Gastroesophageal sphincter (tissue), 4 donors: ENCODE results near the gene PRXL2B. TPM values are rescaled to one million over a fixed set of nuclear protein-coding genes. Genes with fewer than 3 reads are reported as not detected.

Source experiments
- ATAC-seq: fragments of 150-250 bp; one replicate; pipeline ENCODE4 v1.9.1; 2016; ENCODE audit warnings: mild to moderate bottlenecking, moderate library complexity
- H3K27ac ChIP-seq, 4 donors: fragments of 200-600 bp; sonication (generic) in 3 of 4; 1 replicate in 3 of 4; 2 replicates in 1 of 4; pipeline ENCODE4 v1.5.1; 2016 to 2019
- H3K27me3 ChIP-seq: fragments of 200-600 bp; sonication (generic); one replicate; pipeline ENCODE4 v1.5.1; 2019
- H3K36me3 ChIP-seq, 2 donors: fragments of 200-600 bp; sonication (generic); one replicate each; pipeline ENCODE4 v1.5.1; 2019; ENCODE audit warnings: control low read depth in 1 of 2
- H3K4me1 ChIP-seq, 3 donors: fragments of 200-600 bp; sonication (generic); 1 replicate in 2 of 3; 2 replicates in 1 of 3; pipeline ENCODE4 v1.5.1; 2016 to 2019; ENCODE audit warnings: control low read depth in 2 of 3
- H3K4me3 ChIP-seq, 2 donors: fragments of 200-600 bp; sonication (generic); one replicate each; pipeline ENCODE4 v1.5.1; 2019; ENCODE audit warnings: mild to moderate bottlenecking in 1 of 2, moderate library complexity in 1 of 2
- H3K9me3 ChIP-seq, 3 donors: fragments of 200-600 bp; sonication (generic); one replicate each; pipeline ENCODE4 v1.5.1; 2017 to 2019; ENCODE audit warnings: control low read depth in 2 of 3
- EP300 ChIP-seq: sonication (generic); formaldehyde crosslinking; IDR thresholded peaks from one replicate; pipeline ENCODE4 v1.6.1; 2017; ENCODE audit warnings: antibody characterized with exemption, mild to moderate bottlenecking
- POLR2A ChIP-seq, 2 donors: fragments of 450-650 bp; IDR thresholded peaks; one replicate each; pipeline ENCODE4 v1.6.1; 2017; ENCODE audit warnings: antibody characterized with exemption in 2 of 2, mild to moderate bottlenecking in 2 of 2, moderate library complexity in 1 of 2
- POLR2AphosphoS5 ChIP-seq: sonication (generic); formaldehyde crosslinking; IDR thresholded peaks from one replicate; pipeline ENCODE4 v1.6.1; 2017; ENCODE audit warnings: antibody characterized with exemption
- WGBS, 2 donors: methylation state at CpG; one replicate each; pipeline ENCODE4 v1.1.5; 2018; ENCODE audit warnings: low coverage in 1 of 2; 5-methylcytosine and 5-hydroxymethylcytosine counted together
- total RNA-seq, 4 donors: library from RNA; depleted of rRNA; stranded (reverse); fragments of >200 nt; gene quantifications; one replicate each; pipeline ENCODE4 v1.1.0, GENCODE V29; 2016
- TF ChIP-seq, protein P1 (sequence below), 4 experiments: fragments of 200-600 bp in 2 of 4; fragments of 450-650 bp in 2 of 4; sonication (generic) in 1 of 4; IDR thresholded peaks; one replicate each; pipeline ENCODE4 v1.5.1; 2017 to 2019; ENCODE audit warnings: antibody characterized with exemption in 4 of 4, mild to moderate bottlenecking in 2 of 4, moderate library complexity in 2 of 4

Gene PRXL2B
- total RNA-seq, 4 donors from 2014 or later: 6.5 to 24.1 (median 14.0) TPM

- Histone ChIP-seq H3K27ac (no peak overlapping the region), H3K4me3 (no peak overlapping the region), H3K4me1 (peaks cover 0 to 17% (median 0%) of the 10 kb centered on the region in 3 donors), H3K27me3 (peaks cover 64% of the 10 kb centered on the region), H3K9me3 (peaks cover 0 to 40% (median 0%) of the 10 kb centered on the region in 3 donors), H3K36me3 (no peaks in the 10 kb centered on the region)
- WGBS, 2 donors: 47 to 68% methylated on average over 5 to 7 of the region's 11 CpGs
- TF ChIP-seq, protein P1, sequence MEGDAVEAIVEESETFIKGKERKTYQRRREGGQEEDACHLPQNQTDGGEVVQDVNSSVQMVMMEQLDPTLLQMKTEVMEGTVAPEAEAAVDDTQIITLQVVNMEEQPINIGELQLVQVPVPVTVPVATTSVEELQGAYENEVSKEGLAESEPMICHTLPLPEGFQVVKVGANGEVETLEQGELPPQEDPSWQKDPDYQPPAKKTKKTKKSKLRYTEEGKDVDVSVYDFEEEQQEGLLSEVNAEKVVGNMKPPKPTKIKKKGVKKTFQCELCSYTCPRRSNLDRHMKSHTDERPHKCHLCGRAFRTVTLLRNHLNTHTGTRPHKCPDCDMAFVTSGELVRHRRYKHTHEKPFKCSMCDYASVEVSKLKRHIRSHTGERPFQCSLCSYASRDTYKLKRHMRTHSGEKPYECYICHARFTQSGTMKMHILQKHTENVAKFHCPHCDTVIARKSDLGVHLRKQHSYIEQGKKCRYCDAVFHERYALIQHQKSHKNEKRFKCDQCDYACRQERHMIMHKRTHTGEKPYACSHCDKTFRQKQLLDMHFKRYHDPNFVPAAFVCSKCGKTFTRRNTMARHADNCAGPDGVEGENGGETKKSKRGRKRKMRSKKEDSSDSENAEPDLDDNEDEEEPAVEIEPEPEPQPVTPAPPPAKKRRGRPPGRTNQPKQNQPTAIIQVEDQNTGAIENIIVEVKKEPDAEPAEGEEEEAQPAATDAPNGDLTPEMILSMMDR (IDR thresholded peaks at IDR 0.05): no peak
- no peak for TF ChIP-seq POLR2A (IDR thresholded peaks at IDR 0.05)
- no peak for TF ChIP-seq POLR2AphosphoS5
- TF ChIP-seq EP300: no peak
- ATAC-seq: no peak
Measured at GRCh38 chr1:2612591-2613365, 26.2 kb downstream of the PRXL2B start.

GRCh38 chr1:2614145-2614544 lies 27.6 kb downstream of the PRXL2B start:
- Histone ChIP-seq H3K27ac (no peak overlapping the region), H3K9me3 (peaks cover 0 to 40% (median 0%) of the 10 kb centered on the region in 3 donors), H3K27me3 (peaks cover 73% of the 10 kb centered on the region), H3K4me1 (peaks cover 0 to 12% (median 0%) of the 10 kb centered on the region in 3 donors), H3K4me3 (no peak overlapping the region), H3K36me3 (no peaks in the 10 kb centered on the region)
- no peak for TF ChIP-seq POLR2A (IDR thresholded peaks at IDR 0.05)
- TF ChIP-seq, protein P1 (IDR thresholded peaks at IDR 0.05): no peak
- no peak for TF ChIP-seq EP300
- TF ChIP-seq POLR2AphosphoS5: no peak
- 74 to 85% methylated on average over 2 of the region's 2 CpGs for WGBS, 2 donors
- no peak for ATAC-seq

GRCh38 chr1:2617971-2618470 lies 31.4 kb downstream of the PRXL2B start:
- Histone ChIP-seq H3K9me3 (peaks cover 0 to 38% (median 0%) of the 10 kb centered on the region in 3 donors), H3K4me3 (no peak overlapping the region), H3K36me3 (no peaks in the 10 kb centered on the region), H3K27ac (no peak overlapping the region), H3K4me1 (no peaks in the 10 kb centered on the region), H3K27me3 (peaks cover 53% of the 10 kb centered on the region)
- 0 to 9% methylated on average over 1 of the region's 1 CpG for WGBS, 2 donors
- TF ChIP-seq POLR2A (IDR thresholded peaks at IDR 0.05) (no peak), POLR2AphosphoS5 (no peak), EP300 (no peak)
- TF ChIP-seq, protein P1 (IDR thresholded peaks at IDR 0.05): no peak
- no peak for ATAC-seq

DNA sequence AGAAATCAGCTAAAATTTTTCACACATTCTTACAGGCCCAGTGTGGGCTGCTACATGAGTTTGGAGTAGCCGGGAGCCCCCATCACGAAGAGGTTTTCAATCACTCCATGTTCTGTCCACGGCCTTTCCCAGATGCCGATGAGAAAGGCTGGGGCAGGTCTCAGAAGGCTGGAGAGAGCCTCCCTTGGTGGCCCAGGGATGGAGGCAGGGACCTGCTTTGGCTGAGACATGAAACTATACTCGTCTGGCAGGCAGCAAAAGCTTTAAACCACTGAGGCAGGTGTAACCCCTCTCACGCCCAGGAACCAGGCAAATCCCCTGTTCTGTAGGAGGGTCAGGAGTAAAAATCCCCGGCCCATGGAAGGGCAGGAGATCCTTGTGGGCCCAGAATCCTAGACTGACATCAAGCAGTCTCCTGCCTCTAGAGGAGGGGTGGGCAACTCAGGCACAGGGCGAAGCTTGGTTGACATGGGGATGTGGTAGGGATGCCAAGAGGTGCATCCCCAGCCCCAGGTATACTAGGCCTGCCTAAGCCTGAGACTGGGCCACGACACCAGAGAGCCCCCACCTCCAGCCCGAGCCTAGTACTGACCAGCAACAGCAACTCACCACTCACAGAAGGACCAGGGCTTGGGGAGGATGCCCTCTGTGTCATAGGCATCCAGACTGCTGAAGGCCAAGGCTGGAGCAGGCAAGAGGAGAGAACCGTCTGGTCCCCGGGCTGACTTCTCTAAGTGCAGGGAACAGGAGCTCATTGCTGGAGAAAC lies 37.2 kb downstream of the PRXL2B start:
- Histone ChIP-seq H3K36me3 (no peaks in the 10 kb centered on the region), H3K9me3 (no peaks in the 10 kb centered on the region), H3K27me3 (peaks cover 75% of the 10 kb centered on the region), H3K4me1 (peaks cover 0 to 10% (median under 1%) of the 10 kb centered on the region in 3 donors), H3K4me3 (no peak overlapping the region), H3K27ac (no peak overlapping the region)
- TF ChIP-seq, protein P1 (IDR thresholded peaks at IDR 0.05): no peak
- TF ChIP-seq POLR2AphosphoS5 (no peak), POLR2A (IDR thresholded peaks at IDR 0.05) (no peak), EP300 (no peak)
- WGBS, 2 donors: 80% methylated on average over 1 of the region's 12 CpGs; no CpG with 5 or more reads in 1 of the 2 donors
- ATAC-seq: no peak
